ENCODE results near the gene SLX1A.
"Not testable (repeated sequence)": the region's sequence is repeated elsewhere in the genome, so short reads cannot be mapped to it uniquely, and the experiment has no call there.

- not testable (repeated sequence) for TF ChIP-seq EZH2phosphoT487 (IDR thresholded peaks at IDR 0.05; ENCODE audit: insufficient read depth, low read depth); EZH2 (IDR thresholded peaks at IDR 0.05; ENCODE audit: insufficient read depth, poor library complexity, severe bottlenecking)
Measured at GRCh38 chr16:30176876-30177275, 16.8 kb upstream of the SLX1A start.
